Osteocyte (in vitro differentiated cells): Measurements from ENCODE around the gene EPHA10. TPM values are rescaled to one million over a fixed set of nuclear protein-coding genes. Genes with fewer than 3 reads are reported as not detected.

Experiments used
- DNase-seq: peaks from one replicate; pipeline ENCODE4 v3.0.0; 2021; ENCODE audit warnings: mixed read lengths; ENCODE audit not compliant: unreplicated experiment; ENCODE audit errors: extremely low spot score
- H3K27ac Mint-ChIP-seq: one replicate; pipeline ENCODE4 v1.8.0; 2021; ENCODE audit warnings: mild to moderate bottlenecking, mixed read lengths; ENCODE audit not compliant: unreplicated experiment
- H3K27me3 Mint-ChIP-seq: one replicate; pipeline ENCODE4 v1.8.0; 2021; ENCODE audit warnings: mixed read lengths; ENCODE audit not compliant: unreplicated experiment
- H3K36me3 Mint-ChIP-seq: one replicate; pipeline ENCODE4 v1.8.0; 2021; ENCODE audit warnings: mixed read lengths; ENCODE audit not compliant: unreplicated experiment
- H3K4me1 Mint-ChIP-seq: one replicate; pipeline ENCODE4 v1.8.0; 2021; ENCODE audit warnings: mixed read lengths; ENCODE audit not compliant: unreplicated experiment
- H3K4me3 Mint-ChIP-seq: one replicate; pipeline ENCODE4 v1.8.0; 2021; ENCODE audit warnings: mild to moderate bottlenecking, moderate library complexity, mixed read lengths; ENCODE audit not compliant: unreplicated experiment
- H3K9me3 Mint-ChIP-seq: one replicate; pipeline ENCODE4 v1.8.0; 2021; ENCODE audit warnings: mixed read lengths; ENCODE audit not compliant: unreplicated experiment
- CTCF ChIP-seq: fragments of 200-600 bp; sonication (generic); IDR thresholded peaks from 2 replicates; pipeline ENCODE4 v1.5.0; 2021; ENCODE audit warnings: antibody characterized with exemption, mild to moderate bottlenecking, moderate library complexity
- total RNA-seq: library from RNA; stranded (reverse); gene quantifications from 2 replicates; pipeline ENCODE4 v1.2.1, GENCODE V29; 2021

Gene EPHA10
- total RNA-seq, 1 donor from 2014 or later, result not detected

GRCh38 chr1:37673920-37674319 is 91.0 kb downstream of the EPHA10 start:
- H3K4me1 Mint-ChIP-seq, result no peaks in the 10 kb centered on the region
- peaks cover 19% of the 10 kb centered on the region for H3K27me3 Mint-ChIP-seq
- no peak overlapping the region for H3K4me3 Mint-ChIP-seq
- no peaks in the 10 kb centered on the region for H3K9me3 Mint-ChIP-seq
- no peak for TF ChIP-seq CTCF
- no peak for DNase-seq
- no peak overlapping the region for H3K27ac Mint-ChIP-seq
- H3K36me3 Mint-ChIP-seq, result peaks cover under 1% of the 10 kb centered on the region

- peaks cover 24% of the 10 kb centered on the region for H3K27me3 Mint-ChIP-seq
- H3K4me1 Mint-ChIP-seq, result no peaks in the 10 kb centered on the region
- no peaks in the 10 kb centered on the region for H3K36me3 Mint-ChIP-seq
- H3K9me3 Mint-ChIP-seq, result no peaks in the 10 kb centered on the region
- no peak overlapping the region for H3K4me3 Mint-ChIP-seq
- TF ChIP-seq CTCF, result no peak
- no peak for DNase-seq
- H3K27ac Mint-ChIP-seq, result no peak overlapping the region
Observed at GRCh38 chr1:37672136-37672870, 92.6 kb downstream of the EPHA10 start.

- TF ChIP-seq CTCF, result no peak
- no peak overlapping the region for H3K27ac Mint-ChIP-seq
- H3K9me3 Mint-ChIP-seq, result no peaks in the 10 kb centered on the region
- no peak for DNase-seq
- no peak overlapping the region for H3K4me3 Mint-ChIP-seq
- H3K36me3 Mint-ChIP-seq, result no peaks in the 10 kb centered on the region
- no peaks in the 10 kb centered on the region for H3K4me1 Mint-ChIP-seq
- H3K27me3 Mint-ChIP-seq, result peaks cover 19% of the 10 kb centered on the region
Observed at GRCh38 chr1:37671261-37671660, 93.7 kb downstream of the EPHA10 start.

- Mint-ChIP-seq H3K27me3 (peaks cover 21% of the 10 kb centered on the region), H3K4me1 (no peaks in the 10 kb centered on the region), H3K9me3 (no peaks in the 10 kb centered on the region), H3K4me3 (no peak overlapping the region), H3K36me3 (no peaks in the 10 kb centered on the region), H3K27ac (no peak overlapping the region)
- no peak for DNase-seq
- no peak for TF ChIP-seq CTCF
Observed at GRCh38 chr1:37670133-37670532, 94.8 kb downstream of the EPHA10 start.

GRCh38 chr1:37667023-37667671 is 97.8 kb downstream of the EPHA10 start:
- Mint-ChIP-seq H3K27ac (no peak overlapping the region), H3K4me3 (no peak overlapping the region)

More at GRCh38 chr1:37667023-37667671, 97.8 kb downstream of the EPHA10 start:
- Mint-ChIP-seq H3K36me3 (no peaks in the 10 kb centered on the region), H3K27me3 (peaks cover 16% of the 10 kb centered on the region), H3K9me3 (no peaks in the 10 kb centered on the region), H3K4me1 (peaks cover 4% of the 10 kb centered on the region)
- no peak for TF ChIP-seq CTCF
- DNase-seq, result no peak
